Small intestine (tissue), 7 donors: ENCODE results near the gene ZNF69. TPM values are rescaled to one million over a fixed set of nuclear protein-coding genes. Genes with fewer than 3 reads are reported as not detected.
"Not testable (repeated sequence)": the region's sequence is repeated elsewhere in the genome, so short reads cannot be mapped to it uniquely, and the experiment has no call there.

Experiments used
- DNase-seq, 2 donors: peaks; one replicate each; pipeline versions ENCODE4 v3.0.0 to v3.0.0-alpha.2; 2013
- FAIRE-seq: peaks from 2 replicates; lab custom pipeline; 2012; peaks lifted over from hg19 to GRCh38; lab: Jason Lieb, UNC
- H3K27ac ChIP-seq, 3 donors: one replicate each; pipeline ENCODE4 v1.5.1; 2013; ENCODE audit warnings: low read length in 2 of 3, mild to moderate bottlenecking in 2 of 3, control low read depth in 1 of 3, inconsistent platforms in 1 of 3, low read depth in 1 of 3, moderate library complexity in 1 of 3
- H3K27me3 ChIP-seq, 3 donors: one replicate each; pipeline ENCODE4 v1.6.1; 2013; ENCODE audit warnings: low read length in 3 of 3, inconsistent platforms in 1 of 3; ENCODE audit not compliant: control insufficient read depth in 3 of 3, insufficient read depth in 3 of 3
- H3K36me3 ChIP-seq, 3 donors: one replicate each; pipeline ENCODE4 v1.6.1; 2013; ENCODE audit warnings: low read length in 3 of 3, inconsistent platforms in 1 of 3, low read depth in 1 of 3, mild to moderate bottlenecking in 1 of 3, moderate library complexity in 1 of 3; ENCODE audit not compliant: control insufficient read depth in 3 of 3, insufficient read depth in 2 of 3
- H3K4me1 ChIP-seq, 3 donors: one replicate each; pipeline ENCODE4 v1.6.1; 2013; ENCODE audit warnings: low read length in 2 of 3, inconsistent platforms in 1 of 3, low read depth in 1 of 3, mild to moderate bottlenecking in 1 of 3, moderate library complexity in 1 of 3; ENCODE audit not compliant: control insufficient read depth in 3 of 3, insufficient read depth in 2 of 3
- H3K4me3 ChIP-seq, 3 donors: one replicate each; pipeline ENCODE4 v1.5.1; 2013; ENCODE audit warnings: low read length in 3 of 3, control low read depth in 1 of 3, inconsistent platforms in 1 of 3, low read depth in 1 of 3, mild to moderate bottlenecking in 1 of 3, moderate library complexity in 1 of 3
- H3K9me3 ChIP-seq, 2 donors: one replicate each; pipeline ENCODE4 v1.6.1; 2013; ENCODE audit warnings: low read depth in 1 of 2, low read length in 1 of 2; ENCODE audit not compliant: control insufficient read depth in 2 of 2, insufficient read depth in 1 of 2
- WGBS, 3 donors: extraction: QIAGEN DNeasy Blood & Tissue Kit; methylation state at CpG; one replicate each; pipeline ENCODE4 v1.1.7; 2013; 5-methylcytosine and 5-hydroxymethylcytosine counted together
- polyA plus RNA-seq, 4 donors: library from polyadenylated mRNA; stranded (reverse) in 3 of 4; unstranded in 1 of 4; fragments of 200-250 nt in 3 of 4; fragments of 120-200 nt in 1 of 4; gene quantifications; one replicate each; pipeline versions ENCODE4 v1.2.1 to v1.2.3, GENCODE V29; 2013
- donor health status: healthy with polysubstance abuse.
- donor health status: control.
- donor health status: control.
- donor health status: Bipolar disorder and iron deficiency.
- donor health status: healthy.

Gene ZNF69
- polyA plus RNA-seq, 4 donors = 1.4 to 30.4 (median 3.9) TPM

DNA sequence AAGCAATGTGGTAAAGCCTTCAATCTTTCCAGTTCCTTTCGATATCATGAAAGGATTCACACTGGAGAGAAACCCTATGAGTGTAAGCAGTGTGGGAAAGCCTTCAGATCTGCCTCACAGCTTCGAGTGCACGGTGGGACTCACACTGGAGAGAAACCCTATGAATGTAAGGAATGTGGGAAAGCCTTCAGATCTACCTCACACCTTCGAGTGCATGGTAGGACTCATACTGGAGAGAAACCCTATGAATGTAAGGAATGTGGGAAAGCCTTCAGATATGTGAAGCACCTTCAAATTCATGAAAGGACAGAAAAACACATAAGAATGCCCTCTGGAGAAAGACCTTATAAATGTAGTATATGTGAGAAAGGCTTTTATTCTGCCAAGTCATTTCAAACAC is 61.6 kb downstream of the ZNF69 start:
- Histone ChIP-seq H3K27me3 (no peaks in the 10 kb centered on the region), H3K36me3 (peaks cover 23 to 41% (median 40%) of the 10 kb centered on the region in 3 donors), H3K9me3 (peaks cover 17 to 85% of the 10 kb centered on the region in 2 donors), H3K27ac (no peak overlapping the region), H3K4me1 (no peaks in the 10 kb centered on the region), H3K4me3 (no peak overlapping the region)
- FAIRE-seq = no peak
- peak in 1 of 2 donors; percentile 22 for DNase-seq
- WGBS, 3 donors = 96 to 98% (median 97%) methylated on average over 4 of the region's 4 CpGs

DNA sequence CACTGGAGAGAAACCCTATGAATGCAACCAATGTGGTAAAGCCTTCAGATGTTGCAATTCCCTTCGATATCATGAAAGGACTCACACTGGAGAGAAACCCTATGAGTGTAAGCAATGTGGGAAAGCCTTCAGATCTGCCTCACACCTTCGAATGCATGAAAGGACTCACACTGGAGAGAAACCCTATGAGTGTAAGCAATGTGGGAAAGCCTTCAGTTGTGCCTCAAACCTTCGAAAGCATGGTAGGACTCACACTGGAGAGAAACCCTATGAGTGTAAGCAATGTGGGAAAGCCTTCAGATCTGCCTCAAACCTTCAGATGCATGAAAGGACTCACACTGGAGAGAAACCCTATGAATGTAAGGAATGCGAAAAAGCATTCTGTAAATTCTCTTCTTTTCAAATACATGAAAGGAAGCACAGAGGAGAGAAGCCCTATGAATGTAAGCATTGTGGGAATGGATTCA is 62.1 kb downstream of the ZNF69 start:
- H3K36me3 ChIP-seq = peaks cover 23 to 36% (median 36%) of the 10 kb centered on the region in 3 donors
- not testable (repeated sequence) for DNase-seq

GRCh38 chr19:11950312-11950711 is 62.7 kb downstream of the ZNF69 start:
- Histone ChIP-seq H3K9me3 (peaks cover 16 to 84% of the 10 kb centered on the region in 2 donors), H3K4me1 (no peaks in the 10 kb centered on the region), H3K4me3 (no peak overlapping the region), H3K27ac (no peak overlapping the region), H3K36me3 (peaks cover 23 to 34% (median 31%) of the 10 kb centered on the region in 3 donors), H3K27me3 (no peaks in the 10 kb centered on the region)
- WGBS, 3 donors = 97 to 99% (median 98%) methylated on average over 5 of the region's 5 CpGs
- DNase-seq (no peak), FAIRE-seq (no peak)

More for the DNA sequence above, 62.1 kb downstream of the ZNF69 start:
- not testable (repeated sequence) for FAIRE-seq, H3K4me1 ChIP-seq, H3K27me3 ChIP-seq, H3K4me3 ChIP-seq, H3K27ac ChIP-seq
- WGBS, 3 donors = 96 to 99% (median 98%) methylated on average over 4 of the region's 4 CpGs
- peaks cover 16 to 85% of the 10 kb centered on the region in 2 donors for H3K9me3 ChIP-seq

Other genes starting within 250 kb of the ZNF69 start
- gene ZNF823, start 148.8 kb upstream of the ZNF69 start, polyA plus RNA-seq = 10 to 100 TPM in 1 of 4 donors, 1 to 10 TPM in 3; 3.8 to 10.1 (median 6.5) TPM
- 1 to 10 TPM; 1.4 to 7.5 (median 2.1) TPM for gene ZNF441, start 120.8 kb upstream of the ZNF69 start, polyA plus RNA-seq
- 1 to 10 TPM in 2 of 4 donors, under 1 TPM in 2; 0.45 to 1.9 (median 0.96) TPM for gene ZNF491, start 89.3 kb upstream of the ZNF69 start, polyA plus RNA-seq
- 10 to 100 TPM in 1 of 4 donors, 1 to 10 TPM in 3; 3.5 to 18.0 (median 7.4) TPM for gene ZNF440, start 73.5 kb upstream of the ZNF69 start, polyA plus RNA-seq
- gene ZNF439, start 39.1 kb upstream of the ZNF69 start, polyA plus RNA-seq = 1 to 10 TPM; 1.1 to 8.0 (median 4.2) TPM
- 10 to 100 TPM in 3 of 4 donors, 1 to 10 TPM in 1; 7.3 to 24.6 (median 15.6) TPM for gene ZNF700, start 37.3 kb downstream of the ZNF69 start, polyA plus RNA-seq
- 1 to 10 TPM; 1.9 to 5.1 (median 3.5) TPM for gene ZNF763, start 77.3 kb downstream of the ZNF69 start, polyA plus RNA-seq
- gene ZNF433, start 147.9 kb downstream of the ZNF69 start, polyA plus RNA-seq = 1 to 10 TPM in 2 of 4 donors, under 1 TPM in 2; 0.22 to 7.0 (median 0.96) TPM
- under 1 TPM in 2 of 4 donors, not detected in 2; 0.15 to 0.50 TPM for gene ZNF878, start 165.2 kb downstream of the ZNF69 start, polyA plus RNA-seq
- gene ZNF844, start 176.9 kb downstream of the ZNF69 start, polyA plus RNA-seq = 10 to 100 TPM in 1 of 4 donors, 1 to 10 TPM in 3; 1.6 to 17.1 (median 2.4) TPM